Fibroblast of lung (primary cell): ENCODE results near the gene ACADVL. TPM values are rescaled to one million over a fixed set of nuclear protein-coding genes. Genes with fewer than 3 reads are reported as not detected.

Source experiments
- DNase-seq, 2 donors: peaks; one replicate each; pipeline versions ENCODE4 v3.0.0 to v3.0.0-alpha.2; 2010; ENCODE audit warnings: low read depth in 2 of 2
- H2AFZ ChIP-seq: 2 replicates; pipeline ENCODE4 v1.5.1; 2012; ENCODE audit warnings: low read length, control low read depth, inconsistent platforms
- H3K27ac ChIP-seq: 2 replicates; pipeline ENCODE4 v1.5.1; 2011; ENCODE audit warnings: low read length, control low read depth; ENCODE audit not compliant: insufficient read depth
- H3K27me3 ChIP-seq: 2 replicates; pipeline ENCODE4 v1.5.1; 2011; ENCODE audit warnings: mild to moderate bottlenecking, low read length; ENCODE audit not compliant: control insufficient read depth, insufficient read depth
- H3K36me3 ChIP-seq: 2 replicates; pipeline ENCODE4 v1.5.1; 2011; ENCODE audit warnings: low read length; ENCODE audit not compliant: control insufficient read depth, insufficient read depth
- H3K4me1 ChIP-seq: 2 replicates; pipeline ENCODE4 v1.5.1; 2011; ENCODE audit warnings: low read length; ENCODE audit not compliant: control insufficient read depth, insufficient read depth; ENCODE audit errors: extremely low read depth
- H3K4me2 ChIP-seq: 2 replicates; pipeline ENCODE4 v1.5.1; 2011; ENCODE audit warnings: low read length, control low read depth; ENCODE audit not compliant: insufficient read depth; ENCODE audit errors: extremely low read depth
- H3K4me3 ChIP-seq, 4 experiments: fragments of 200-600 bp in 1 of 4; sonication (generic) in 1 of 4; replicated peaks in 1 of 4; 2 replicates each; pipeline ENCODE4 v1.5.1; 2011 to 2016; ENCODE audit warnings: low read length in 4 of 4, low read depth in 3 of 4, mild to moderate bottlenecking in 3 of 4, control low read depth in 2 of 4, inconsistent platforms in 1 of 4, mixed read lengths in 1 of 4; ENCODE audit not compliant: insufficient read depth in 1 of 4; ENCODE audit errors: control extremely low read depth in 1 of 4
- H3K79me2 ChIP-seq: 2 replicates; pipeline ENCODE4 v1.5.1; 2012; ENCODE audit warnings: mild to moderate bottlenecking, low read length, inconsistent platforms; ENCODE audit not compliant: control insufficient read depth, insufficient read depth
- H3K9ac ChIP-seq: 2 replicates; pipeline ENCODE4 v1.5.1; 2011; ENCODE audit warnings: mild to moderate bottlenecking, low read length, control low read depth; ENCODE audit not compliant: insufficient read depth
- H3K9me3 ChIP-seq: 2 replicates; pipeline ENCODE4 v1.5.1; 2012; ENCODE audit warnings: low read depth, low read length; ENCODE audit not compliant: control insufficient read depth, insufficient read depth
- H4K20me1 ChIP-seq: 2 replicates; pipeline ENCODE4 v1.5.1; 2011; ENCODE audit warnings: low read length; ENCODE audit not compliant: control insufficient read depth, insufficient read depth; ENCODE audit errors: extremely low read depth
- CTCF ChIP-seq, 2 donors: IDR thresholded peaks in 1 of 2; conservative IDR thresholded peaks in 1 of 2; 1 replicate in 1 of 2; 2 replicates in 1 of 2; pipeline ENCODE4 v1.5.1; 2011 to 2012; ENCODE audit warnings: low read length in 2 of 2, control low read depth in 1 of 2, inconsistent platforms in 1 of 2, low read depth in 1 of 2, mild to moderate bottlenecking in 1 of 2
- EZH2 ChIP-seq: IDR thresholded peaks from 2 replicates; pipeline ENCODE4 v1.5.1; 2012; ENCODE audit warnings: low read length, control low read depth, mild to moderate bottlenecking; ENCODE audit errors: missing control alignments
- polyA plus RNA-seq, 2 donors: library from polyadenylated mRNA; depleted of rRNA in 1 of 2; stranded (reverse) in 1 of 2; unstranded in 1 of 2; fragments of >200 nt; gene quantifications; 2 replicates each; pipeline ENCODE4 v1.2.1, GENCODE V29; 2011 to 2012; ENCODE audit warnings: missing spikeins in 1 of 2
- total RNA-seq: library from RNA; depleted of rRNA; stranded (reverse); fragments of >200 nt; gene quantifications from 2 replicates; pipeline ENCODE4 v1.2.1, GENCODE V29; 2014

The ACADVL gene
- total and polyA plus RNA-seq, 2 donors (not counting 1 experiment from before 2014, with no cell fraction given), result 129 to 313 TPM

DNA sequence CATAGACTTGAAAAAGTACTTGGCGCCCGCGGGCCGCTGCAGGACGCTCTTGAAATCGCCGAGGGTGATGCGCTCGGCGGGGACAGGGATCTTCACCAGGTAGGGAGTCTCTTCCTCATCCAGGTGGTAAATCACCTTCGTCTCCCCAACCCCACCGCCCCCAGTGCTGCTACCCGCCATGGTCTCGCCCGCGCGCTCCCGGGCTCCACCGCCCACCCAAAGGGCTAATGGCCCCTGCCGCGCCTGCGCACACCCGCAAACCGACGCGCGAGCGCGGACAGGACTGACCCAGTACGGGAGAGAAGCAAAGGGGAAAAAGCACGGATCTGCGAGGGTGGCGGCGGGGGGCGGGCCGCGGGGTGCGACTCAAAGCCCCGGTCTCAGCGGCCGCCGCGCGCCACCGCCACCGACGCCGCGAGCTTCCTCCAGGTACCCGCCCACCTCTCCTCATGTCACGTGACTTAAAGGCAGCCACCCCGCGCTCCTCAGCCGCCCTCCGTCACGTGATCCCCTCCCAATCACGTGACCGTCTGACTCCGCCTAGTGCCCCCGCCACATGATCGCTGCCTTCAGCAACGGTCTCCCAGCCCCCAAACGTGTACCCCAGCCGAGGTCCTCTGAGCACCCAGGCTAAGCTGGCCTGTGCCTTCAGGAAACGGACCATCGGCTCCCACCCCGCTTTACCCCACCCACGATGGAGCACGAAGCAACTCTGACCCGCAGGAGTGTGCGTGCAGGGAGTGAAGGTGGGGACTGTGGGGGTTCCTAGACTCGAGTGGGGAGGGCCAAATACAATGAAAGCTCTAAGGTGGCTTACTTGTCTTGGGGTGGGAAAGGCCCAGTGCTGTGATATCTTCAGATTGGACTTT lies 14.6 kb downstream of the ACADVL start, which contains the start of gene DVL2:
Gene DVL2, minus strand, starts transcription at position 435 of the 869 bp plus-strand sequence. Its CDS starts 255 bp downstream, at position 180.
- Histone ChIP-seq H4K20me1 (no peaks in the 10 kb centered on the region), H3K4me2 (peak within 1 kb of the TSS; percentile 96), H3K79me2 (peaks cover 87% of the 10 kb centered on the region), H2AFZ (peak within 1 kb of the TSS; percentile 11), H3K27ac (peak within 1 kb of the TSS; percentile 85), H3K4me1 (peaks cover 16% of the 10 kb centered on the region), H3K4me3 (peak within 1 kb of the TSS; percentile 64 to 99 (median 97)), H3K27me3 (no peaks in the 10 kb centered on the region), H3K9me3 (no peaks in the 10 kb centered on the region), H3K36me3 (peaks cover 29% of the 10 kb centered on the region), H3K9ac (peak within 1 kb of the TSS; percentile 81)
- TF ChIP-seq CTCF (conservative IDR thresholded peaks at IDR 0.05 in 1 of 2, IDR thresholded peaks at IDR 0.05 in 1 of 2; ENCODE audit: low read depth in 1 of 2, low read length in 2 of 2), result no peak
- no peak for TF ChIP-seq EZH2
- DNase-seq, result peak; percentile 93 to 95

DNA sequence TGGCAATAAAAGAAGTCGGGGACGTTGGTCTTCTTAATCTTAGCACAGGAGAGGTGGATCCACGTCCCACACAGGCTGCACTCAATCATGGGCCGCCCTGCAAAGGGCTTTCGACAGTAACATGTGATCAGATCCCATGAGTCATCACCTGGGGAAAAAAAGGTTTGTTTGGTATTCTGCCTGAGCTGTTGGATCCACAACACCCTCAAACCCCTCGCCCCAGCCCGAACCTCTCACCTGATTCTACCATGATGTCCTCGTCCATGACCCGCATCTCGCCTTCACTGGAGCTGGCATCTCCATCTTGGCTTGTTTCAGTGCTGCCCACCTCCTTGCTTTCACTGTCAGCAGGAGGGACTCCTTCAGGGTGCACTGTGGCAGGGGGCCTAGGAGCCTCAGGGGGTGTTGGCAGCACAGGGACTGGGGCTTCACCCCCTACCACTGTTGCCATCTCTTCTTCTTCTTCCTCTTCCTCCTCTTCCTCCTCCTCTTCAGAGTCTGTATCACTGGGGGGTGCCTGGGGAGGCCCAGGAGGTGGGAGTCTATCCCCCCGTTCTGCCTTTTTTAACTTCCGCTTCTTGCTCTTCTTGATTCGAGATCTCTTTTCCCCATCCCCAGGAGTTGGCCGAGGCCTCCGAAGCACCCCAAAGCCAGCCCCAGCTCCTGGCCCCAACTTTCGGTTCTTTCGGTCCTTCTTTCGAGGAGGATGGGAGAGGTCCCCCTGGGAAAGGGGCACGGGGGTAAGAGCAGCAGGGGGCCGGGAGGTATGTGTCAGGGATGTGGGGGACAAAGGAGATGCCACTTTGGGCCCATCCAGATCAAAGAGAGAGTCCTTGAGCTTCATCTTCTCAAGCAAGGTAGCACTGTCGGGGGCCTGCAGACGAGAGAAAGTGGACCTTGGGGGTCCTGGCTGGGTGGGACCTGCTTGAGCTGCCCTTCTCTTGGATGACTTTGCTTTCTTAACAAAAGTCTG lies 16.2 kb downstream of the ACADVL start:
- Histone ChIP-seq H3K79me2 (peaks cover 80% of the 10 kb centered on the region), H3K4me2 (peak overlapping the region; percentile 19), H3K4me3 (peak overlapping the region in 1 of 4 experiments; percentile 90), H3K27ac (peak overlapping the region; percentile 85), H4K20me1 (no peaks in the 10 kb centered on the region), H3K27me3 (no peaks in the 10 kb centered on the region), H3K36me3 (peaks cover 24% of the 10 kb centered on the region), H2AFZ (no peak overlapping the region), H3K9me3 (no peaks in the 10 kb centered on the region), H3K4me1 (peaks cover 25% of the 10 kb centered on the region), H3K9ac (no peak overlapping the region)
- TF ChIP-seq CTCF (conservative IDR thresholded peaks at IDR 0.05 in 1 of 2, IDR thresholded peaks at IDR 0.05 in 1 of 2; ENCODE audit: low read depth in 1 of 2, low read length in 2 of 2) (no peak), EZH2 (no peak)
- peak in 1 of 2 donors; percentile 51 for DNase-seq
